Colonic mucosa (tissue), 4 donors: Measurements from ENCODE around the gene PRIMA1. TPM values are rescaled to one million over a fixed set of nuclear protein-coding genes. Genes with fewer than 3 reads are reported as not detected.

Experiments
- DNase-seq: peaks from one replicate; pipeline ENCODE4 v3.0.0-alpha.2; 2020
- H3K27ac ChIP-seq: fragments of 200-600 bp; one replicate; pipeline ENCODE4 v1.8.0; 2021
- H3K27me3 ChIP-seq: fragments of 200-600 bp; one replicate; pipeline ENCODE4 v1.8.0; 2021
- H3K36me3 ChIP-seq: fragments of 200-600 bp; one replicate; pipeline ENCODE4 v1.8.0; 2021
- H3K4me1 ChIP-seq: fragments of 200-600 bp; one replicate; pipeline ENCODE4 v1.8.0; 2021; ENCODE audit warnings: mild to moderate bottlenecking
- H3K4me3 ChIP-seq: fragments of 200-600 bp; one replicate; pipeline ENCODE4 v1.8.0; 2021
- H3K9ac ChIP-seq, 2 donors: one replicate each; pipeline ENCODE4 v1.7.0; 2013; ENCODE audit warnings: control low read depth in 2 of 2, low read depth in 2 of 2, low read length in 2 of 2
- H3K9me3 ChIP-seq: fragments of 200-600 bp; one replicate; pipeline ENCODE4 v1.8.0; 2021
- CTCF ChIP-seq: fragments of 200-600 bp; IDR thresholded peaks from one replicate; pipeline ENCODE4 v1.8.0; 2022; ENCODE audit warnings: antibody characterized with exemption, mild to moderate bottlenecking
- intact Hi-C: fragments of 100-400 bp; cut with DNase I; formaldehyde crosslinking; loops from one replicate; pipeline ENCODE4 v1.14.1; 2022
- total RNA-seq, 2 donors: library from RNA; stranded (reverse); fragmentation: NEBNext Ultra II Directional in 1 of 2; extraction: Animal tissue kit (Norgen Biotek cat#: 25700) in 1 of 2; gene quantifications; one replicate each; pipeline ENCODE4 v1.2.1, GENCODE V29; 2021
- donor health status: healthy.
- donor health status: DM: no; HTN: no; CAD: no.
- donor health status: DM: no; HTN: no; CAD: no.

The PRIMA1 gene
- total RNA-seq, 2 donors from 2014 or later: 1.2 to 4.4 TPM

- H3K36me3 ChIP-seq: no peaks in the 10 kb centered on the region
- no peak for DNase-seq
- H3K27me3 ChIP-seq: no peaks in the 10 kb centered on the region
- no peak overlapping the region for H3K27ac ChIP-seq
- no peaks in the 10 kb centered on the region for H3K4me1 ChIP-seq
- no peak for TF ChIP-seq CTCF
- no peaks in the 10 kb centered on the region for H3K9me3 ChIP-seq
- H3K4me3 ChIP-seq: no peak overlapping the region
- intact Hi-C loops: no loop called here
- no peak overlapping the region for H3K9ac ChIP-seq
Measured at GRCh38 chr14:93778856-93779629, 9.2 kb downstream of the PRIMA1 start.

GRCh38 chr14:93778453-93778852 lies 9.8 kb downstream of the PRIMA1 start:
- Histone ChIP-seq H3K9ac (no peak overlapping the region), H3K4me3 (no peak overlapping the region), H3K4me1 (no peaks in the 10 kb centered on the region), H3K27ac (no peak overlapping the region), H3K36me3 (no peaks in the 10 kb centered on the region), H3K27me3 (no peaks in the 10 kb centered on the region), H3K9me3 (no peaks in the 10 kb centered on the region)
- DNase-seq: no peak
- TF ChIP-seq CTCF: no peak
- intact Hi-C loops: no loop called here

- Histone ChIP-seq H3K9ac (no peak overlapping the region), H3K36me3 (no peaks in the 10 kb centered on the region), H3K4me1 (no peaks in the 10 kb centered on the region), H3K9me3 (no peaks in the 10 kb centered on the region), H3K27me3 (no peaks in the 10 kb centered on the region), H3K4me3 (no peak overlapping the region), H3K27ac (no peak overlapping the region)
- intact Hi-C loops: no loop called here
- TF ChIP-seq CTCF: no peak
- no peak for DNase-seq
Measured at GRCh38 chr14:93775744-93776143, 12.5 kb downstream of the PRIMA1 start.

GRCh38 chr14:93775158-93775557 lies 13.1 kb downstream of the PRIMA1 start:
- intact Hi-C loops: no loop called here
- no peak for DNase-seq
- no peak overlapping the region for H3K4me3 ChIP-seq
- no peaks in the 10 kb centered on the region for H3K36me3 ChIP-seq
- no peaks in the 10 kb centered on the region for H3K27me3 ChIP-seq
- no peak overlapping the region for H3K9ac ChIP-seq
- H3K4me1 ChIP-seq: no peaks in the 10 kb centered on the region
- no peaks in the 10 kb centered on the region for H3K9me3 ChIP-seq
- no peak for TF ChIP-seq CTCF
- H3K27ac ChIP-seq: no peak overlapping the region

- no peak overlapping the region for H3K9ac ChIP-seq
- no peak for TF ChIP-seq CTCF
- H3K9me3 ChIP-seq: no peaks in the 10 kb centered on the region
- no peaks in the 10 kb centered on the region for H3K27me3 ChIP-seq
- intact Hi-C loops: no loop called here
- H3K27ac ChIP-seq: no peak overlapping the region
- no peaks in the 10 kb centered on the region for H3K4me1 ChIP-seq
- no peaks in the 10 kb centered on the region for H3K36me3 ChIP-seq
- DNase-seq: no peak
- no peak overlapping the region for H3K4me3 ChIP-seq
Measured at GRCh38 chr14:93772263-93772662, 16.0 kb downstream of the PRIMA1 start.
